Heart right ventricle (tissue), 16 donors: Measurements from ENCODE around the gene UBE2Q1. TPM values are rescaled to one million over a fixed set of nuclear protein-coding genes. Genes with fewer than 3 reads are reported as not detected.

ENCODE experiments used
- ATAC-seq, 8 donors: fragments of 200-7000 bp; cut with Tn5 transposase; one replicate each; pipeline ENCODE4 v1.9.1; 2020; ENCODE audit warnings: mild to moderate bottlenecking in 8 of 8, moderate library complexity in 8 of 8, moderate number of reproducible peaks in 1 of 8
- DNase-seq, 2 donors: peaks; one replicate each; pipeline ENCODE4 v3.0.0-alpha.2; 2020
- H3K27ac ChIP-seq, 10 donors: fragments of 200-600 bp; sonication (generic) in 2 of 10; one replicate each; pipeline versions ENCODE4 v1.5.0 to v1.8.0; 2020 to 2022; ENCODE audit warnings: mild to moderate bottlenecking in 3 of 10
- H3K27me3 ChIP-seq, 7 donors: fragments of 200-600 bp; one replicate each; pipeline ENCODE4 v1.8.0; 2021 to 2022; ENCODE audit warnings: mild to moderate bottlenecking in 2 of 7
- H3K36me3 ChIP-seq, 9 donors: fragments of 200-600 bp; sonication (generic) in 1 of 9; one replicate each; pipeline versions ENCODE4 v1.5.0 to v1.8.0; 2020 to 2022; ENCODE audit warnings: mild to moderate bottlenecking in 2 of 9
- H3K4me1 ChIP-seq, 9 donors: fragments of 200-600 bp; sonication (generic) in 1 of 9; one replicate each; pipeline versions ENCODE4 v1.5.0 to v1.8.0; 2020 to 2022; ENCODE audit warnings: mild to moderate bottlenecking in 4 of 9
- H3K4me3 ChIP-seq, 10 donors: fragments of 200-600 bp; sonication (generic) in 2 of 10; one replicate each; pipeline versions ENCODE4 v1.5.0 to v1.8.0; 2020 to 2022; ENCODE audit warnings: mild to moderate bottlenecking in 7 of 10, moderate library complexity in 2 of 10
- H3K9me3 ChIP-seq, 11 donors: fragments of 200-600 bp in 10 of 11; sonication (generic) in 2 of 11; one replicate each; pipeline versions ENCODE4 v1.5.0 to v1.8.0; 2013 to 2022; ENCODE audit warnings: mild to moderate bottlenecking in 2 of 11, control low read depth in 1 of 11, moderate library complexity in 1 of 11
- CTCF ChIP-seq, 9 donors: fragments of 200-600 bp; sonication (generic) in 2 of 9; IDR thresholded peaks; one replicate each; pipeline versions ENCODE4 v1.5.0 to v1.8.0; 2021 to 2022; ENCODE audit warnings: antibody characterized with exemption in 9 of 9, mild to moderate bottlenecking in 5 of 9, moderate library complexity in 1 of 9
- WGBS, 2 donors: extraction: QIAGEN DNeasy Blood & Tissue Kit; methylation state at CpG; one replicate each; pipeline ENCODE4 v1.1.7; 2013; ENCODE audit warnings: inconsistent platforms in 1 of 2; 5-methylcytosine and 5-hydroxymethylcytosine counted together
- intact Hi-C, 10 donors: fragments of 100-400 bp; cut with DNase I; formaldehyde crosslinking; loops; one replicate each; pipeline versions ENCODE4 v1.11.1 to v1.14.2; 2022
- polyA plus RNA-seq, 2 donors: library from polyadenylated mRNA; stranded (reverse); fragments of 200-250 nt; gene quantifications; one replicate each; pipeline ENCODE4 v1.2.3, GENCODE V29; 2013
- total RNA-seq, 10 donors: library from RNA; stranded (reverse); fragmentation: NEBNext Ultra II Directional in 3 of 10; extraction: Animal tissue kit (Norgen Biotek cat#: 25700) in 3 of 10; gene quantifications; one replicate each; pipeline versions ENCODE4 v1.2.1 to v1.2.4, GENCODE V29; 2021 to 2023
- donor health status: Arrhythmogenic right ventricular cardiomyopathy.
- donor health status: ischemic (EF 13 %, LVEDD 7.1; RV severe dilation, severe dysfunction).
- donor health status: healthy with polysubstance abuse.
- donor health status: DM: no; HTN: yes; CAD: no.
- donor health status: DM: no; HTN: no; CAD: no.
- donor health status: ischemic (EF 25% LVEDD 6.9; RV normal size, moderate dysfunction).
- donor health status: ischemic (EF 25% LVEDD 5.7; RV mildly dilated, moderate dysfunction).
- donor health status: healthy.
- donor health status: DM: yes; HTN: yes; CAD: no.
- donor health status: Ischemic cardiomyopathy.
- donor health status: ischemic (EF 35%, LVEDD 5.7; RV mildly dilated, moderate dysfunction).
- donor health status: nonischemic (EF 11% LVEDD 7.7; RV severe dilation, severe dysfunction).
- donor health status: DM: yes; HTN: yes; CAD: no.
- donor health status: PGD.
- donor health status: ischemic (EF 29% LVEDD 5.4; RV normal size, mild dysfunction).
- donor health status: nonischemic (EF 23%, LVEDD 6.1; RV moderate dilation, normal function).

UBE2Q1 gene
- total and polyA plus RNA-seq, 12 donors, result 19.4 to 83.5 (median 56.0) TPM

GRCh38 chr1:154579374-154579773 is 20.9 kb upstream of the UBE2Q1 start:
- H3K27me3 ChIP-seq, result no peaks in the 10 kb centered on the region
- intact Hi-C loops, result no loop called here
- H3K4me3 ChIP-seq, result no peak overlapping the region
- H3K4me1 ChIP-seq, result peaks cover 12 to 45% (median 21%) of the 10 kb centered on the region in 9 donors
- H3K27ac ChIP-seq, result peak overlapping the region in 1 of 10 donors; percentile 83
- ATAC-seq (no peak), DNase-seq (no peak)
- WGBS, 2 donors, result 77 to 86% methylated on average over 8 of the region's 8 CpGs
- H3K36me3 ChIP-seq, result peaks cover 0 to 67% (median 46%) of the 10 kb centered on the region in 9 donors
- TF ChIP-seq CTCF (IDR thresholded peaks at IDR 0.05), result no peak
- H3K9me3 ChIP-seq, result no peaks in the 10 kb centered on the region

GRCh38 chr1:154578058-154578418 is 19.6 kb upstream of the UBE2Q1 start:
- Histone ChIP-seq H3K9me3 (no peaks in the 10 kb centered on the region), H3K4me3 (no peak overlapping the region), H3K4me1 (peaks cover 5 to 35% (median 16%) of the 10 kb centered on the region in 9 donors), H3K27me3 (peaks cover 0 to 2% (median 0%) of the 10 kb centered on the region in 7 donors), H3K27ac (peak overlapping the region in 6 of 10 donors; percentile 25 to 83 (median 53)), H3K36me3 (peaks cover 0 to 53% (median 32%) of the 10 kb centered on the region in 9 donors)
- ATAC-seq, result peak; percentile 52 to 89 (median 82)
- intact Hi-C loops, result no loop called here
- WGBS, 2 donors, result 28 to 44% methylated on average over 6 of the region's 6 CpGs
- DNase-seq, result peak in 1 of 2 donors; percentile 24
- TF ChIP-seq CTCF (IDR thresholded peaks at IDR 0.05), result no peak

GRCh38 chr1:154577346-154578057 is 19.0 kb upstream of the UBE2Q1 start:
- TF ChIP-seq CTCF (IDR thresholded peaks at IDR 0.05), result no peak
- Histone ChIP-seq H3K4me1 (peaks cover 5 to 35% (median 16%) of the 10 kb centered on the region in 9 donors), H3K27ac (peak overlapping the region in 8 of 10 donors; percentile 19 to 83 (median 42)), H3K36me3 (peaks cover 0 to 48% (median 27%) of the 10 kb centered on the region in 9 donors), H3K4me3 (no peak overlapping the region), H3K9me3 (no peaks in the 10 kb centered on the region), H3K27me3 (peaks cover 0 to 5% (median 0%) of the 10 kb centered on the region in 7 donors)
- intact Hi-C loops, result no loop called here
- DNase-seq (no peak), ATAC-seq (peak in 1 of 8 donors; percentile 6)
- 64 to 67% methylated on average over 7 of the region's 7 CpGs for WGBS, 2 donors

- TF ChIP-seq CTCF (IDR thresholded peaks at IDR 0.05), result no peak
- Histone ChIP-seq H3K4me1 (peaks cover 5 to 35% (median 16%) of the 10 kb centered on the region in 9 donors), H3K9me3 (no peaks in the 10 kb centered on the region), H3K4me3 (no peak overlapping the region), H3K27me3 (peaks cover 0 to 5% (median 0%) of the 10 kb centered on the region in 7 donors), H3K36me3 (peaks cover 0 to 33% (median 17%) of the 10 kb centered on the region in 9 donors), H3K27ac (no peak overlapping the region)
- no peak for ATAC-seq
- no peak for DNase-seq
- intact Hi-C loops, result no loop called here
- 69 to 86% methylated on average over 8 of the region's 8 CpGs for WGBS, 2 donors
Measured at GRCh38 chr1:154575951-154576566, 17.6 kb upstream of the UBE2Q1 start.
